UCSD-AML1 (cell line): ENCODE measurements around the gene TSKU.
"Not testable (repeated sequence)": the region's sequence is repeated elsewhere in the genome, so short reads cannot be mapped to it uniquely, and the experiment has no call there.

Source experiments
- DNase-seq: peaks from one replicate; lab custom pipeline; 2025; ENCODE audit not compliant: unreplicated experiment; lab: John Stamatoyannopoulos, UW

The TSKU gene

DNA sequence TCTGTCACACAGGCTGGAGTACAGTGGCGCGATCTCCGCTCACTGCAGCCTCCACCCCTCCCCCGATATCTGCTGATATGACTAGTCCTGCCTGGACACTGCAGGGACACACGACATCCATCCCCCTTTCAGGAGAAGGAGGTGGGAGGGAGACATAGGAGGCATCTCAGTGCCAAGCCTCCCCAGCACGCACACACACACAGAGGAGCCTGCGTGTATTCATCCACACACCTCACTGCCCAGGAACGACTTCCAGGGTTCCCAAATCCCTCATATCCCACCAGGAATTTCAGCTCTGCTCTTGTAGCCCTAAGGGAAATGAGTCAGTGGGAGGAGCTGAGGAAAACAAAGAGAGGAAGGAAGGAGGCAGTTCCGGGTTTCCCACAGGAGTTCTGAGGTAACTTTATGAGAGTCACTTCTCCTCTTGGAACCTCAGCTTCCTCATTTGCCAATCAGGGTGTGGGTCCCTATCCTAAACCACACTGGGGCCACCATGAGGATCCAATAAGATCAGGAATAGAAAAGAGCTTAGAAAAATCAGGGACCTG is 40.4 kb downstream of the TSKU start:
- peak; percentile 46 for DNase-seq

DNA sequence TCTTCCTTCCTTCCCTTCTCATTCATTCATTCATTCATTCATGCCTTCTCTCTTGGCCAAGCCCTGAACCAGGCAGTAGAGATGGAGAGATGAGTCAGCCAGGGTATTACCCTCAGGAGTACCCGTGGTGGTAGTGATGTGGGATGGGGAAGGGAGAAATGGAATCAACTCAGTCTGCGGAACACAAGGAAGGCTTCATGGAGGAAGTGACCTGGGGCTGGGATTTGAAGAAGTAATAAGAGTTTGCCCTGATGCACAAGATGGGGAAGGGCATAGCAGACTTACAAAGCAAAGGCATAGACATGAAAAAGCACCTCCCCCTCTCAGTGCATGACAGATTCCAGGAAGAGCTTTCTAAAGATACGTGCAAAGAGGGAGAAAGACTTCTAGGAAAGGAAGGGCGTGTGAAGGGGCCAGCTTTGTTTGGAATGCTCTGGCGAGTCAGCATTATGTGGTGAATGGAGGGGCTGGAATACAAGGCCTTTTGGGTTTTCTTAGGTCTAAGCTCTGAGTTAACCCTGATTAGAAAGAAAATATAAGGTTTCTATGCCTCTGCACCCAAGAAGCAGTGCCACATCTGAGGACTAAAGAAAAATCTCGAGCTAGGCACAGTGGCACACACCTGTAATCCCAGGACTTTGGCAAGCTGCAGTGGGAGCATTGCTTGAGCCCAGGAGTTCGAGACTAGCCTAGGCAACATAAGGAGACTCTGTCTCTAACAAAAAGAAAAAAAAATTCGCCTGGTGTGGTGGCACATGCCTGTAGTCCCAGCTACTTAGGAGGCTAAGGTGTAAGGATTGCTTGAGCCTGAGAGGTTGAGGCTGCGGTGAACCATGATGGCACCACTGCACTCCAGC is 41.2 kb downstream of the TSKU start:
- peak; percentile 51 for DNase-seq

GRCh38 chr11:76824980-76825725 is 42.0 kb downstream of the TSKU start:
- DNase-seq, result peak; percentile 38

GRCh38 chr11:76825726-76826396 is 42.7 kb downstream of the TSKU start:
- DNase-seq, result no peak

- DNase-seq, result not testable (repeated sequence)
Measured at GRCh38 chr11:76826508-76826907, 43.4 kb downstream of the TSKU start.

DNA sequence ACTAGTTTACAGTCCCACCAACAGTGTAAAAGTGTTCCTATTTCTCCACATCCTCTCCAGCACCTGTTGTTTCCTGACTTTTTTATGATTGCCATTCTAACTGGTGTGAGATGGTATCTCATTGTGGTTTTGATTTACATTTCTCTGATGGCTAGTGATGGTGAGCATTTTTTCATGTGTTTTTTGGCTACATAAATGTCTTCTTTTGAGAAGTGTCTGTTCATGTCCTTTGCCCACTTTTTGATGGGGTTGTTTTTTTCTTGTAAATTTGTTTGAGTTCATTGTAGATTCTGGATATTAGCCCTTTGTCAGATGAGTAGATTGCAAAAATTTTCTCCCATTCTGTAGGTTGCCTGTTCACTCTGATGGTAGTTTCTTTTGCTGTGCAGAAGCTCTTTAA is 43.8 kb downstream of the TSKU start:
- DNase-seq, result not testable (repeated sequence)

GRCh38 chr11:76830639-76831327 is 47.6 kb downstream of the TSKU start:
- no peak for DNase-seq

DNA sequence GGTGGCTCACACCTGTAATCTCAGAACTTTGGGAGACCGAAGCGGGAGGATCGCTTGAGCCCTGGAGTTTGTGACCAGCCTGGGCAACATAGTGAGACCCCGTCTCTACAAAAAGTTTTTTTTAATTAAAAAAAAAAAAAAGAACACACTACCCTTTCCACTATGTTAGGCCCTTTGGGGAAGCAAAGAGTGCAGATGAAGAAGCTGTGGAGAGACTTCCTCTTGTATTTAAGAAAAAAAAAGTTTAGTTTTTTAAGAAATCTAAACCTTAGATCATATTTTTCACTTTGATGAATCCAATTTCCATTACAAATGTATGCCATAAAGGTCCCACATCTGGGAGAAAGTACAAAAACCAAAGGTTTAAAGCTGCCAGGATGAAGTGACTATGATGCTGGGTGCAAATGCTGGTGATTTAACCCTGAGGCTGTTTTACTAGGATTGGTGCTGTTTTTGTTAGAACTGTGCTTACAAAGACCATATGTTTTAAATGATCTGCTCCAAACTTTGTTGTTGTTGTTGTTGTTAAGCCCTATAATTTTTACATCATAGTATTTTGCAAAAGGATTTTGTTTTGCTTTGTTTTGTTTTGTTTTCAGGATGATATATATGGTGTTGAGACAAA is 48.6 kb downstream of the TSKU start:
- no peak for DNase-seq

- DNase-seq, result no peak
Measured at GRCh38 chr11:76832361-76832760, 49.2 kb downstream of the TSKU start.

- DNase-seq, result no peak
Measured at GRCh38 chr11:76834151-76834550, 51.0 kb downstream of the TSKU start.

DNA sequence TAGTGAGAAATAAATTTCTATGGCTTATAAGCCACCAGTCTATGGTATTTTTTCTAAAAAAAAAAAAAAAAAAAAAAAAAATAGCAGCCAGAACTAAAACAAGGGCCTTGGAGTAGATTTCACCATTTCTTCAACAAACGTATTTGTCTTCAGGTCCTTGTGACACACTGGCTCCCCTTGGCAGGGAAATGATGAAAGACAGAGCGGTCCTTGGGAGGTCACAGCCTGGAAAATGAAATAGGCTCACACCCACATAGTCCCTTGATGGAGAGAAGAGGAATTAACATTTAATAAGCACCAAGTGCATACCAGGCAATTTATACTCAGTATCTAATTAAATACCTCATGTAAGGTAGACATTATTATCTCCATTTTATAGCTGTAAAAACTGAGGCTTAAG is 51.9 kb downstream of the TSKU start:
- no peak for DNase-seq

- DNase-seq, result no peak
Measured at GRCh38 chr11:76835928-76836612, 52.9 kb downstream of the TSKU start.

GRCh38 chr11:76836613-76837291 is 53.6 kb downstream of the TSKU start:
- no peak for DNase-seq

DNA sequence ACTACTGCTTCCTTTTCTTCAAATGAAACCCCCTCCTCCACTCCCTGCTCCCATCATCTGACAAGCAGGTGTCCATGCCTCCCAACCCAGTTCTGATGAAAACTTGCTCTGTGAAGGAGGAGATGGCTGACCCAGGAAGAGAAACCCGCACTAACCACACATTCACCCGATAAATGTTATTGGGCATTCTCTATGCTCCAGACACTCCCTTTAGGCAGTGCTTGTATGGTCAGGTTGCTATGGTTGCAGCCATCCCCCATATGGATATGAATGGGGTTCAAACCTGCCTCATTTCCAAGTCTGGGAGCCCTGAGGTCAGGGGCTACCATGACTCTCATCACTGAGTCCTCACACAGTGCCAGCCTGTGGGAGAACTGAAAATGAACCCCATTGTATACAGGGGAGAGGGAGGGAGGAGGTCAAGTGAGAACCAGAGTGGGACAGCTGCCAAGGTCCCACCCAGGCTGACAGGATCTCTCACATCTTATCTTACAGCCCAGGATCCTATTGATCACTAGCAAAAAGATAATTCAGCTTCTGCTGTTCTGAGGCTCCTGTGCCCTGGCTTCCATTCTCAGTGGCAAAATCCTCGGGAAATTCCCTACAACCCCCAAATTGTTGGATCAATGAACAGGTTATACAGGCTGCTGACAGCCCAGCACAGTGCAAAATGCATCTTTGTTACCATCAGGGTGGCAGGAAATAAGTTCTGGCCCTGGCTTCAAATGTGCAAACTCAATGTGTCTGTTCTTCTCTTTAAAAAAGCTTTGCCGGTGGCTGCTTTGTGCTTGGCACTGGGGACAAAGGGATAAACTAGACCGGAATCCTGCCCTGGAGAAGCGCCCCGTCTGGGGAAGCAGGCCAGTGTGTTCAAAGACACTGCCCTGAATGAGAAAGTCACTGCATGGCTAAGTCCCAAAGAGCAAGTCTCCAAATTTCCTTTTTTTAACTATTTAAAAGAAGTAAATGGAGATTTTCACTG is 54.8 kb downstream of the TSKU start:
- DNase-seq, result no peak

DNA sequence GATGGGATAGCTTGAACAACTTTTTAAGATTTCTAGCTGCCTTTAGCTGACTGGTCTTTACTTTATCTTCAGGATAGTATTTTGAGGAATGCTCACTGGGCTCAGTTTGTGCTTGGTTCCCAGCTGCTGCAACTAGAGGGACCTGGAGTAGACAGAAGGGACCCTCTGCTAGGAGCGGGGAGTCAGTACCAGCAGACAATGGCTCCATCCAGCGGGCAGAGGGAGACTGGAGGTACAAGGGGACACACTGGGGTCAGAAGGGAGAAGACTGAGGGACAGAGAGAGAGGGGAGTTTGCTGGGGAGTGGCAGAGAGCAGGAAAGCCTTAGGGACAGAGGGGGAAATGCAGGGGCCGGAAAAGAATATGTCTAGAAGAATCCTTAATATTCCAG is 55.5 kb downstream of the TSKU start:
- DNase-seq, result peak; percentile 42

GRCh38 chr11:76839311-76839710 is 56.2 kb downstream of the TSKU start:
- DNase-seq, result no peak

GRCh38 chr11:76841923-76842452 is 58.8 kb downstream of the TSKU start:
- no peak for DNase-seq

GRCh38 chr11:76843907-76844306 is 60.8 kb downstream of the TSKU start:
- DNase-seq, result no peak
